H54 (cell line): ENCODE data around the gene CCNT2.
"Not testable (repeated sequence)": the region's sequence is repeated elsewhere in the genome, so short reads cannot be mapped to it uniquely, and the experiment has no call there.

ENCODE experiments used
- DNase-seq: peaks from one replicate; pipeline ENCODE4 v3.0.0; 2011; ENCODE audit warnings: low spot score, mixed read lengths; ENCODE audit not compliant: insufficient read length
- FAIRE-seq: peaks from 3 replicates; lab custom pipeline; 2011; peaks lifted over from hg19 to GRCh38; lab: Jason Lieb, UNC
- POLR2A ChIP-seq: IDR thresholded peaks from 2 replicates; pipeline ENCODE4 v1.6.1; 2011; ENCODE audit warnings: low read depth, mild to moderate bottlenecking, low read length

The CCNT2 gene

DNA sequence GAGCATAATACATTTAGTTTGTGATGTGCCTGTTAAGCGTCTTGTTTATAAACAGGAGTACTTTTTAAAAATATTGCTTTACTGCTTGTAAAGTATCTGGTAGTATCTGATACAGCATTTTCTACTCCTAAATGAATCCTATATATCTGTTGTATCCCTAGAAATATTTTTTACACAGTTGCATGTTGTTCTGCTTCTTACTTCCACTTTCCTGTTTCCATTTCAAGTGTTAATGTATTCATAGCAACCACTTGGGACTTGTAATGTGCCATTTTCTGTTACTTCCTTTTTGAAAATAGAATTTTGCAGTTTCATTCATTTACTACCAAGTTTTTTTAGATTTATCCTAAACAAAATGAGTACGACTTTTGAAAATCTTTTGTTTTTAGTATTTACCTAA lies 24.9 kb downstream of the CCNT2 start:
- DNase-seq (no peak), FAIRE-seq (no peak)
- no peak for TF ChIP-seq POLR2A

DNA sequence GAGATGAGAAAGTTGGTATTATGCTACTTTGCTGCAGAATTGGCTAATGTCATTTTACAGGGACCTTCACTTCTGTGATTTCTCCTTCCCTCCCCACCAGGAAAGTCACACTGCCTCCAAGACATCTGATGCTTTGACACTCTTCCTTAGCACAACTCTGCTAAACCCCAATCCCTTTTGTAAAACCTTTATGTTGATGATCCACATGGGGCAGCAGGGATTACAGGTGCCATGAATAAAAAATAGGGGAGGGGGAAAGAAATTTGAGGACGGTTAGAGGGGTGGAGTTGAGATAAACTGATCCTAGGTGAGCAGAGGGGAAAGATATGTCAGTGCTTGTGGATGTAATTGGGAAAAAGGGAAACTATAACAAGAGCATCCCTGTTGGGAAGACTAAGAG lies 26.4 kb downstream of the CCNT2 start:
- FAIRE-seq, result no peak
- DNase-seq, result no peak
- TF ChIP-seq POLR2A, result no peak

DNA sequence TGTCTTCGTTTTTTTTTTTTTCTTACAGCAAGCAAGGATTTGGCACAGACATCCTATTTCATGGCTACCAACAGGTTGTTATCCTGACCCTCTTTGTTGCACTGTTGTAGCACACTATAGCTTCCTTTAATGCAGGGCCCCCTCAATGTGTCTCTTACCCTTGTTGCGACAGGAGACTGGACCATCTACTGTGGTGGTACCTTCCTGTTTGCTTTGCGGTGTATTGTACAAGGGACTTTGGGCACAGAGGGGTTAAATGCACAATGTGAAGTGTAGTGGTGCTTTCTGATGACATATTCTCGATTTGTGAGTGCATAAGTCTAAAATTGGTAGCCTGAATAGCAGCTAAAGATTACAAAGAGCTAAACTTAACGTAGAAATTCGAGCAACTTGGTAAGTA lies 27.5 kb downstream of the CCNT2 start:
- no peak for TF ChIP-seq POLR2A
- DNase-seq (no peak), FAIRE-seq (no peak)

DNA sequence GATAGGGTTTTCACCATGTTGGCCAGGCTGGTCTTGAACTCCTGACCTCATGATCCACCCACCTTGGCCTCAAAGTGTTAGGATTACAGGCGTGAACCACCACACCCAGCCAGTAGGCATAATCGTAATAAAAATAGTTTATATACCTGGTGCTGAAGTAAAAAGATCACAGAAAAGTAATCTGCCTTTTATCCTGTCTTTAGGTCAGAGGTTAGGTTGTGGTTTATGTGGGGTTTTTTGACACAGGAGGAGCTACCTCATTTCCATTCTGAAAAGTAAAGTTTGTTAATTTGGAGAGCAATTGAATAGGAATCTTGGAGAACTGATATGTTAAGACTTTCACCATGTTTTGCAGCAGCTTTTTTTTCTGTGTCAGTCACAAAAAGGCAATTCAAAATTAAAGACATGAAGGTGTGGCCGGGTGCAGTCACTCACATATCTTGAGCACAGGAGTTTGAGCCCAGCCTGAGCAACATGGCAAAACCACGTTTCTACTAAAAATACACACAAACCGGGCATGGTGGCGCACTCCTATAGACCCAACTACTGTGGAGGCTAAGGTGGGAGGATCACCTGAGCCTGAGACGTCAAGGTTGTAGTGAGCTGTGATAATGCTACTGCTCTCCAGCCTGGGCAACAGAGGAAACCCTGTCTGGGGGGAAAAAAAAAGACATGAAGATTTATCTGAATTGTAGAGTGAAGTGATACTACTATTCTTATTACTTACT lies 31.5 kb downstream of the CCNT2 start:
- TF ChIP-seq POLR2A, result no peak

DNA sequence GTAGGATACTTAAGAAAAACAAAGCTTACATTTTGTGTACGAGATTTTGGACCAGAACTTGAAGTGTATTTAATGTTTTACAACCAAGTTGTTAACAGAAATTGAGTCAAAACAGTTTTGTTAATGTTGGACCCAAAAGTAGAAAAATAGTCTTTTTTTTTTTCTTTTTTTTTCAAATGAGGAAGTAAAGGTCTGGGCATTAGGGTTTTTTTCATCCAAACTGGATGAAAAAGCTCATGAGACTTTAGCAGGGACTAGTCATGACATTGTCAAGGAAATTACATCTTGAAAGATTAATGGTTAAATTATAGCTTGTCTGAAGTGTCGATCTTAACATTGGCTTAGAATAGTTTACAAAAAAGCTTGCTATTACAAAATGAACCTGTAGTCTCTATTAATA lies 32.3 kb downstream of the CCNT2 start:
- FAIRE-seq, result no peak
- DNase-seq, result no peak
- TF ChIP-seq POLR2A, result no peak

More for the DNA sequence above, 31.5 kb downstream of the CCNT2 start:
- DNase-seq (no peak), FAIRE-seq (peak; percentile 20)

DNA sequence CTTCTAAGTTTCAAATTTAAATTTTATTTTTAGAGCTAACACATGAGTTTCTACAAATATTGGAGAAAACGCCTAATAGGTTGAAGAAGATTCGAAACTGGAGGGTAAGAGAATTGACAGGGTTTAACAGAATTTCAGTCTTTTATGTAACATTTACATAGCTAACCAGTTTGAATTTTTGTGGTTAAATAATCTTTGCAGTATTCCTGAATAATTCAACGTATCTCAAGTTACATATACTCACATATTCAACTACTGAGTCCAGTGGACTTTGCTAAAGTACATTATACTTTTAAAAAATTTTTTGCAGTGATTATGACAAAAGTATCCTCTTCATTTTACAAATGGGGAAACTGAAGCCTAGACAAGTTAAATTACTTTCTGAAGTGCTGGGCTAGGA lies 34.0 kb downstream of the CCNT2 start:
- TF ChIP-seq POLR2A, result no peak
- DNase-seq, result no peak
- peak; percentile 15 for FAIRE-seq

- FAIRE-seq (no peak), DNase-seq (no peak)
- no peak for TF ChIP-seq POLR2A
Measured at GRCh38 chr2:134954065-134954464, 35.4 kb downstream of the CCNT2 start.

DNA sequence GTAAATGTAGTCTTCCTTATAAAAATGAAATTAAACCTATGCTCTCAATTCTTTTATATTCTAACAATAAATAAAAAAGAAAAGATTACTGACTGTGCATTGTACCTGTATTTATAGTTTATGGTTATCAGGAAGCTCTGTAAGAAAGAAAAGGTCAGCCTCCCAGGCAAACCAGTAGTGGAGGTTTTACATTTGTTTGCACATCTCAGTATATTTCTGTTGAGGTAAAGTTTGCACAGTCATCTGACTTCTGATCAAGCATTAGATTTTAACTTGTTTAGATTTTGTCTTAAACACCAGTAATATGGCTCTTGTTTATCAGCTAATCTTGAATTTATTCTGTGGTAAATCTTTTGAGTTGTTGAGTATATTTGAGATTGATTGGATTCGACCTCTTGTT lies 37.1 kb downstream of the CCNT2 start:
- no peak for FAIRE-seq
- no peak for TF ChIP-seq POLR2A
- no peak for DNase-seq

- DNase-seq, result no peak
- FAIRE-seq, result no peak
Measured at GRCh38 chr2:134957477-134957876, 38.9 kb downstream of the CCNT2 start.

DNA sequence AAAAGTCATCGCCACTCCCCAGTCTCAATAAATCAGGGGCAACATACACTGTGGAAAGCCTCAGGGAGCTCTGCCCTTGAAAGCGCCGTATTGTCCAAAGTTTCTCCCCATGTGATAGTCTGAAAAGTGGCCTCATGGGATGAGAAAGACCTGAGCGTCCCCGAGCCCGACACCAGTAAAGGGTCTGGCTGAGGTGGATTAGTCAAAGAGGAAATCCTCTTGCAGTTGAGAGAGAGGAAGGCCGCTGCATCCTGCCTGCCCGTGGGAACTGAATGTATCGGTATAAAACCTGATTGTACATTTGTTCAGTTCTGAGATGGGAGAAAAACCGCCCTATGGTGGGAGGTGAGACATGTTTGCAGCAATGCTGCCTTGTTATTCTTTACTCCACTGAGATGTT lies 48.5 kb downstream of the CCNT2 start:
- FAIRE-seq, DNase-seq: not testable (repeated sequence)

More at GRCh38 chr2:134957477-134957876, 38.9 kb downstream of the CCNT2 start:
- no peak for TF ChIP-seq POLR2A

- FAIRE-seq, result no peak
- no peak for DNase-seq
- TF ChIP-seq POLR2A, result no peak
Measured at GRCh38 chr2:134973241-134974138, 54.9 kb downstream of the CCNT2 start.

DNA sequence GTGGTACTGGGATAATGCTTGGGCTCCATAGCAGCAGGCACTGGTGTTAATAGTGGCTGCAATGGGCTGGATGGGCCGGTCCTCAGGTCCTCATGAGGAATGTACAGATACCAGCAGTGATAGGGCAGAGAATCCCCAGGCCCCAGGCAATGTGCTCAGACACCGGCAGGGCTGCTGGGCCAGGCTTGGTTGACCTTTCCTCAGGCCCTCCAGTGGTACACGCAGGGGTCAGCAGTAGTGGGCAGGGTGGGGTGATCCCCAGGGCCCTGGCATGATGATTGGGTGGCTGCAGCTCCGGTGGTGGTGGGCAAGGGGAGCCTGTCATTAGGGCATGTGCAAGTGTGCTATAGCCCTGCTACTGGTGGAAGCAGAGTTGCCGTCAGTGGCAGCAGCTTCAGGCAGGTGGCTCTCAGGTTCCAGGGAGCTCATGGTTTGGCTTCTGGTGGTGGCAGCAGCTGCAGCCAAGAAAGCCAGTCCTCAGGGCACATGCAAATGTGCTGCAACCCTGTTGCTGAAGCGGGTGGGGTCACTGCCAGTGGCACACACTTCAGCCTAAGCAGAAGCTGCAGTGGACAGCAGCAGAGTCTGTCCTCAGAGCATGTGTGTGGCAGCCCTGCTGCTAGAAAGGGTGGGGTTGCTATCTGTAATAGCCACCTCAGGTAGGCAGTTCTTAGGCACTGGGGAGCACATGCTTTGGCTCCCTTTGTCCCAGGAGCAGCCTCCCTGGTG lies 56.8 kb downstream of the CCNT2 start:
- no peak for FAIRE-seq
- DNase-seq, result no peak
- no peak for TF ChIP-seq POLR2A

GRCh38 chr2:134976074-134976702 lies 57.6 kb downstream of the CCNT2 start:
- DNase-seq, result no peak
- no peak for FAIRE-seq
- no peak for TF ChIP-seq POLR2A

DNA sequence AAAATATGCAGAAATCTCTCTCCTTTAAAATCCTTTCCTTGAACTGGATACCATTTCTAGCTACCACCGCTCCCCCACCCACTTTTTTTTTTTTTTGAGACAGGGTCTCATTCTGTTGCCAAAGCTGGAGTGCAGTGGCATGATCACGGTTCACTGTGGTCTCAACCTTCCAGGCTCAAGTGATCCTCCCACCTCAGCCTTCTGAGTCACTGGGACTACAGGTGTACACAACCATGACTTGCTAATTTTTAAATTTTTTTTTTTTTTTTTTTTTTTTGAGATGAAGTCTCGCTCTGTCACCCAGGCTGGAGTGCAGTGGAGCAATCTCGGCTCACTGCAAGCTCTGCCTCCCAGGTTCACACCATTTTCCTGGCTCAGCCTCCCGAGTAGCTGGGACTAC lies 58.5 kb downstream of the CCNT2 start:
- DNase-seq, FAIRE-seq: not testable (repeated sequence)
